A549 (cell line): ENCODE results near the gene C3orf20. TPM values are rescaled to one million over a fixed set of nuclear protein-coding genes. Genes with fewer than 3 reads are reported as not detected.
A peak's percentile ranks its signal among the peaks of the same experiment; 100 is the strongest.
"Not testable (repeated sequence)": the region's sequence is repeated elsewhere in the genome, so short reads cannot be mapped to it uniquely, and the experiment has no call there.

Experiments used
- ATAC-seq, 2 experiments: fragments of 200-7000 bp in 1 of 2; fragments of >200 bp in 1 of 2; cut with Nextera tagmentation in 1 of 2; cut with Tn5 transposase in 1 of 2; 3 replicates each; pipeline versions ENCODE4 v1.8.0 to v1.9.1; 2018 to 2020; ENCODE audit warnings: mild to moderate bottlenecking in 1 of 2, moderate library complexity in 1 of 2
- CTCF ChIA-PET: fragments of 300-600 bp; sonication (Branson Sonifier 250); formaldehyde crosslinking; extraction: SDS; loops from one replicate; lab custom pipeline; 2021; ENCODE audit warnings: antibody characterized with exemption, inconsistent platforms; lab: Yijun Ruan, JAX
- POLR2A ChIA-PET: fragments of 350-600 bp; formaldehyde crosslinking; extraction: SDS; loops from one replicate; lab custom pipeline; 2021; ENCODE audit warnings: antibody characterized with exemption, inconsistent platforms; lab: Yijun Ruan, JAX
- DNase-seq, 2 experiments: peaks; one replicate each; pipeline versions ENCODE4 v3.0.0 to v3.0.0-alpha.2; 2011 to 2016; ENCODE audit warnings: low read depth in 1 of 2, low spot score in 1 of 2
- FAIRE-seq: peaks from 2 replicates; lab custom pipeline; 2011; peaks lifted over from hg19 to GRCh38; lab: Jason Lieb, UNC
- H3K27ac ChIP-seq, 2 experiments: fragments of >200 bp; sonication (Bioruptor Twin); formaldehyde crosslinking; 3 replicates each; pipeline ENCODE4 v1.5.1; 2016 to 2017
- H3K4me1 ChIP-seq: fragments of >200 bp; sonication (Bioruptor Twin); formaldehyde crosslinking; 3 replicates; pipeline ENCODE4 v1.6.1; 2016
- H3K4me2 ChIP-seq: fragments of >200 bp; sonication (Bioruptor Twin); formaldehyde crosslinking; 3 replicates; pipeline ENCODE4 v1.6.1; 2016
- H3K4me3 ChIP-seq: fragments of >200 bp; sonication (Bioruptor Twin); formaldehyde crosslinking; 3 replicates; pipeline ENCODE4 v1.5.1; 2016
- H3K9me3 ChIP-seq: fragments of >200 bp; sonication (Bioruptor Twin); formaldehyde crosslinking; 3 replicates; pipeline ENCODE4 v1.6.1; 2016
- ESRRA ChIP-seq: fragments of 150-350 bp; IDR thresholded peaks from 2 replicates; pipeline ENCODE4 v1.6.1; 2014; ENCODE audit warnings: mild to moderate bottlenecking, low read length, borderline replicate concordance
- HOXB13 ChIP-seq: fragments of 250-450 bp; sonication (Bioruptor Pico); IDR thresholded peaks from 2 replicates; pipeline ENCODE4 v1.5.0; 2020; ENCODE audit warnings: low read depth, mild to moderate bottlenecking, moderate library complexity
- JUN ChIP-seq, 2 experiments: fragments of >200 bp; sonication (Bioruptor Twin); formaldehyde crosslinking; IDR thresholded peaks; 2 replicates in 1 of 2; 3 replicates in 1 of 2; pipeline ENCODE4 v1.6.1; 2016 to 2017
- KDM5A ChIP-seq: fragments of 200-600 bp; sonication (generic); IDR thresholded peaks from 2 replicates; pipeline ENCODE4 v1.6.1; 2016; ENCODE audit warnings: antibody characterized with exemption, mild to moderate bottlenecking
- MAFK ChIP-seq: fragments of 450-650 bp; IDR thresholded peaks from 2 replicates; pipeline ENCODE4 v1.6.1; 2014; ENCODE audit not compliant: partially characterized antibody
- PHF8 ChIP-seq: fragments of 200-600 bp; sonication (generic); IDR thresholded peaks from 2 replicates; pipeline ENCODE4 v1.6.1; 2016; ENCODE audit warnings: low read depth, mild to moderate bottlenecking, antibody characterized with exemption, moderate library complexity, borderline replicate concordance
- POLR2A ChIP-seq: IDR thresholded peaks from 2 replicates; pipeline ENCODE4 v1.6.1; 2012; ENCODE audit warnings: mild to moderate bottlenecking, low read length
- RCOR1 ChIP-seq: fragments of 150-350 bp; IDR thresholded peaks from 2 replicates; pipeline ENCODE4 v1.6.1; 2014; ENCODE audit warnings: antibody characterized with exemption, low read length, low read depth
- RNF2 ChIP-seq: fragments of 200-600 bp; sonication (generic); IDR thresholded peaks from 2 replicates; pipeline ENCODE4 v1.6.1; 2016; ENCODE audit warnings: low read depth, mild to moderate bottlenecking, antibody characterized with exemption, moderate library complexity, borderline replicate concordance
- SMC3 ChIP-seq: fragments of >200 bp; sonication (Bioruptor Twin); formaldehyde crosslinking; IDR thresholded peaks from 3 replicates; pipeline ENCODE4 v1.6.1; 2018; ENCODE audit warnings: inconsistent platforms
- WGBS: methylation state at CpG from one replicate; pipeline ENCODE4 v1.1.6; 2017; ENCODE audit errors: missing lambda C conversion rate; 5-methylcytosine and 5-hydroxymethylcytosine counted together
- polyA plus RNA-seq, 4 experiments: library from polyadenylated mRNA; depleted of rRNA in 3 of 4; stranded (reverse); fragments of >200 nt; fragmentation: RNase III in 1 of 4; extraction: RNeasy Plus Mini Kit Qiagen cat#74134 plus additional on column Dnase treatment in 1 of 4; gene quantifications; 2 replicates in 3 of 4; 3 replicates in 1 of 4; pipeline ENCODE4 v1.2.3, GENCODE V29; 2011 to 2017
- TF ChIP-seq, protein P1 (sequence below): IDR thresholded peaks from 2 replicates; pipeline ENCODE4 v1.6.1; 2012
- TF ChIP-seq, protein P2 (sequence below): fragments of 200-600 bp; sonication (generic); IDR thresholded peaks from 2 replicates; pipeline ENCODE4 v1.6.1; 2016; ENCODE audit warnings: antibody characterized with exemption, mild to moderate bottlenecking, moderate library complexity
- TF ChIP-seq, protein P3 (sequence below): fragments of >200 bp; sonication (Bioruptor Twin); formaldehyde crosslinking; IDR thresholded peaks from 3 replicates; pipeline ENCODE4 v1.6.1; 2016
- TF ChIP-seq, protein P4 (sequence below): IDR thresholded peaks from 2 replicates; pipeline ENCODE4 v1.6.1; 2012

Gene C3orf20
- polyA plus RNA-seq, 2 of the 4 experiments (the other 2 are of a cell fraction): 0.05 TPM; not detected in 1

DNA sequence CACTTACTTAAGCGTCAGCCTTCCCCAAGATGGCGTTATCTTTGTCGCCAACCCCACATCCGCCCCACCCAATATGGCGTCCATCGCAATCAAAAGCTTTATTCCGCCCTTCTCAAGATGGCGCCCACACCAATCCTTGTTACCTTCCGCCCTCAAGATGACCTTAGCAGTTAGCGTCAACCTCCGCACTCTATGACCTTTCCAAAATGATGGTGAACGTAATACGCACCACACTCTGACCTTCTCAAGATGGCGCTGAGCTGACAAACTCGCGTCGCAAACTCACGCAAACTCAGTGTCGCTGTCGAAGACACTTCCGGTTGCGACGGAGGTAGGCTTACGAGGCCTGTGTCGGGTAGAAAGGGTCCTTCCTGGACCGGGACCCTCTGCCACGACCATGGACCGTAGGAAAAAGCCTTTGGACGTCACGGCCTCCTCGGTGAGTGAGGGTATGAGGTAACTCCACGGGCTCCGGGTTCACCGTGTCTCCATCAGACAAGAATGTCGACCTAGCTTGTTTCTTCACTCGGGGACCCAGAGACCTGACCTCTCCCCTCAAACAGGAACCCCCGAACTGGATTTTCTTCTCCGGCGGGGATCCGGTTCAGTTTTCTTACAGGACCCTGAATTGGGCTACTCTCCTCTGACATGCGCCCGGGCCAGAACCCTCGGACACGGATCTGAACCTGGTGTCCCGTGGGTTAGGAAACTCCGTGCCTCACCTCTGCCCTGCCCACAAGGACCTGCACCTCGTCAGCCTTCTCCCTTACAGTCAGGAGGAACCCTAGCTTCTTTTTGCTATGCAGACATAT lies 23.3 kb upstream of the C3orf20 start, which contains the start of gene CCDC174:
TSS of gene CCDC174 (plus strand) at position 323 of the 812 bp plus-strand sequence. CDS start at position 398, 75 bp downstream.
- FAIRE-seq (peak; percentile 91), DNase-seq (peak; percentile 96 to 100), ATAC-seq (peak; percentile 98)
- Histone ChIP-seq H3K9me3 (no peaks in the 10 kb centered on the region), H3K27ac (peak within 1 kb of the TSS; percentile 86 to 92), H3K4me1 (peaks cover 34% of the 10 kb centered on the region; the same call in 2 of the 3 replicates), H3K4me2 (peak within 1 kb of the TSS; percentile 74)
- ChIA-PET POLR2A (interaction anchor here (0.7 to 1.6 kb wide), 14 partner anchors 8 to 527 kb away, joined by 3 to 9 read pairs (median 4); partner anchors contain the start of genes CHCHD4, LSM3, SLC6A6 and TMEM43), CTCF (interaction anchor here (0.8 to 2.2 kb wide), 11 partner anchors 10 to 447 kb away, joined by 3 to 8 read pairs (median 3); no protein-coding TSS in a partner anchor)
- WGBS: 1% methylated on average over 36 of the region's 47 CpGs
- TF ChIP-seq ESRRA (peak; percentile 99), KDM5A (0 out of 2 replicates have a peak, but pooled peaks have one; percentile 45), POLR2A (peak; percentile 96), SMC3 (no peak), MAFK (peak; percentile 72), PHF8 (peak; percentile 96), RCOR1 (0 out of 2 replicates have a peak, but pooled peaks have one; percentile 6), RNF2 (no peak), HOXB13 (peak; percentile 48; the same call in 1 of the 2 replicates), JUN (IDR thresholded peaks at IDR 0.05) (peak; percentile 56 to 92; a peak in 4 of 5 replicates)
- TF ChIP-seq, protein P1, sequence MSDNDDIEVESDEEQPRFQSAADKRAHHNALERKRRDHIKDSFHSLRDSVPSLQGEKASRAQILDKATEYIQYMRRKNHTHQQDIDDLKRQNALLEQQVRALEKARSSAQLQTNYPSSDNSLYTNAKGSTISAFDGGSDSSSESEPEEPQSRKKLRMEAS: peak; percentile 64
- TF ChIP-seq, protein P2, sequence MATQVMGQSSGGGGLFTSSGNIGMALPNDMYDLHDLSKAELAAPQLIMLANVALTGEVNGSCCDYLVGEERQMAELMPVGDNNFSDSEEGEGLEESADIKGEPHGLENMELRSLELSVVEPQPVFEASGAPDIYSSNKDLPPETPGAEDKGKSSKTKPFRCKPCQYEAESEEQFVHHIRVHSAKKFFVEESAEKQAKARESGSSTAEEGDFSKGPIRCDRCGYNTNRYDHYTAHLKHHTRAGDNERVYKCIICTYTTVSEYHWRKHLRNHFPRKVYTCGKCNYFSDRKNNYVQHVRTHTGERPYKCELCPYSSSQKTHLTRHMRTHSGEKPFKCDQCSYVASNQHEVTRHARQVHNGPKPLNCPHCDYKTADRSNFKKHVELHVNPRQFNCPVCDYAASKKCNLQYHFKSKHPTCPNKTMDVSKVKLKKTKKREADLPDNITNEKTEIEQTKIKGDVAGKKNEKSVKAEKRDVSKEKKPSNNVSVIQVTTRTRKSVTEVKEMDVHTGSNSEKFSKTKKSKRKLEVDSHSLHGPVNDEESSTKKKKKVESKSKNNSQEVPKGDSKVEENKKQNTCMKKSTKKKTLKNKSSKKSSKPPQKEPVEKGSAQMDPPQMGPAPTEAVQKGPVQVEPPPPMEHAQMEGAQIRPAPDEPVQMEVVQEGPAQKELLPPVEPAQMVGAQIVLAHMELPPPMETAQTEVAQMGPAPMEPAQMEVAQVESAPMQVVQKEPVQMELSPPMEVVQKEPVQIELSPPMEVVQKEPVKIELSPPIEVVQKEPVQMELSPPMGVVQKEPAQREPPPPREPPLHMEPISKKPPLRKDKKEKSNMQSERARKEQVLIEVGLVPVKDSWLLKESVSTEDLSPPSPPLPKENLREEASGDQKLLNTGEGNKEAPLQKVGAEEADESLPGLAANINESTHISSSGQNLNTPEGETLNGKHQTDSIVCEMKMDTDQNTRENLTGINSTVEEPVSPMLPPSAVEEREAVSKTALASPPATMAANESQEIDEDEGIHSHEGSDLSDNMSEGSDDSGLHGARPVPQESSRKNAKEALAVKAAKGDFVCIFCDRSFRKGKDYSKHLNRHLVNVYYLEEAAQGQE: 0 out of 2 replicates have a peak, but pooled peaks have one; percentile 17
- TF ChIP-seq, protein P3, sequence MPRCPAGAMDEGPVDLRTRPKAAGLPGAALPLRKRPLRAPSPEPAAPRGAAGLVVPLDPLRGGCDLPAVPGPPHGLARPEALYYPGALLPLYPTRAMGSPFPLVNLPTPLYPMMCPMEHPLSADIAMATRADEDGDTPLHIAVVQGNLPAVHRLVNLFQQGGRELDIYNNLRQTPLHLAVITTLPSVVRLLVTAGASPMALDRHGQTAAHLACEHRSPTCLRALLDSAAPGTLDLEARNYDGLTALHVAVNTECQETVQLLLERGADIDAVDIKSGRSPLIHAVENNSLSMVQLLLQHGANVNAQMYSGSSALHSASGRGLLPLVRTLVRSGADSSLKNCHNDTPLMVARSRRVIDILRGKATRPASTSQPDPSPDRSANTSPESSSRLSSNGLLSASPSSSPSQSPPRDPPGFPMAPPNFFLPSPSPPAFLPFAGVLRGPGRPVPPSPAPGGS: peak; percentile 67; the same call in 2 of the 3 replicates
- TF ChIP-seq, protein P4, sequence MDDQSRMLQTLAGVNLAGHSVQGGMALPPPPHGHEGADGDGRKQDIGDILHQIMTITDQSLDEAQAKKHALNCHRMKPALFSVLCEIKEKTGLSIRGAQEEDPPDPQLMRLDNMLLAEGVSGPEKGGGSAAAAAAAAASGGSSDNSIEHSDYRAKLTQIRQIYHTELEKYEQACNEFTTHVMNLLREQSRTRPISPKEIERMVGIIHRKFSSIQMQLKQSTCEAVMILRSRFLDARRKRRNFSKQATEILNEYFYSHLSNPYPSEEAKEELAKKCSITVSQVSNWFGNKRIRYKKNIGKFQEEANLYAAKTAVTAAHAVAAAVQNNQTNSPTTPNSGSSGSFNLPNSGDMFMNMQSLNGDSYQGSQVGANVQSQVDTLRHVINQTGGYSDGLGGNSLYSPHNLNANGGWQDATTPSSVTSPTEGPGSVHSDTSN: no peak
- TF ChIP-seq, all 56 proteins: peak for 11
- H3K4me3 ChIP-seq: peak within 1 kb of the TSS; percentile 69

DNA sequence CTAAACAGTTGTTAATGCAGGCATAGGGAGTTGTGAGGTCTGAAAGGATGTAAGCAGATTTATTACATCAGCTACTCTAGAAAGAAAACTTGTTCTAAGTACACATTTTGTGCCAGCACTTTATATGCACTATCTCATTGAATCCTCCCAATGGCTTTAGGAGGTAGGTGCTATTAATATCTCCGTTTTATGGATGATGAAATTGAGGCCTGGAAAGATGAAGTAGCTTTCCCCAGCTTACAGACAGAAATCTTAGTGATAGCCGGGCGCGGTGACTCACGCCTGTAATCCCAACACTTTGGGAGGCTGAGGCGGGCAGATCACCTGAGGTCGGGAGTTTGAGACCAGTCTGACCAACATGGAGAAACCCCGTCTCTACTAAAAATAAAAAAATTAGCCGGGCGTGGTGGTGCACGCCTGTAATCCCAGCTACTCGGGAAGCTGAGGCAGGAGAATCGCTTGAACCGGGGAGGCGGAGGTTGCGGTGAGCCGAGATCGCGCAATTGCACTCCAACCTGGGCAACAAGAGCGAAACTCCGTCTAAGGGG lies 22.5 kb upstream of the C3orf20 start:
- Histone ChIP-seq H3K4me2 (peak overlapping the region; percentile 74), H3K4me1 (peaks cover 34% of the 10 kb centered on the region; the same call in 2 of the 3 replicates), H3K27ac (peak overlapping the region; percentile 86 to 92), H3K4me3 (peak overlapping the region; percentile 69)
- not testable (repeated sequence) for ATAC-seq, FAIRE-seq, H3K9me3 ChIP-seq, DNase-seq
- CTCF ChIA-PET: interaction anchor here (0.8 to 2.2 kb wide), 8 partner anchors 9 to 448 kb away, joined by 3 to 8 read pairs (median 3); no protein-coding TSS in a partner anchor
- POLR2A ChIA-PET: interaction anchor here (0.7 to 1.3 kb wide), 3 partner anchors 25 to 474 kb away, joined by 3 to 7 read pairs (median 3); partner anchors contain the start of genes LSM3 and XPC
- 76% methylated on average over 21 of the region's 21 CpGs for WGBS
